Chondrocyte (in vitro differentiated cells): Measurements from ENCODE around the gene RABGAP1L. TPM values are rescaled to one million over a fixed set of nuclear protein-coding genes. Genes with fewer than 3 reads are reported as not detected.

Experiments
- DNase-seq: peaks from one replicate; pipeline ENCODE4 v3.0.0; 2021; ENCODE audit warnings: mixed read lengths, low spot score
- H3K27ac Mint-ChIP-seq: one replicate; pipeline ENCODE4 v1.8.0; 2021; ENCODE audit warnings: mild to moderate bottlenecking, moderate library complexity, mixed read lengths; ENCODE audit not compliant: unreplicated experiment
- H3K27me3 Mint-ChIP-seq: 2 replicates; pipeline ENCODE4 v1.8.0; 2021; ENCODE audit warnings: low read depth, mixed read lengths
- H3K36me3 Mint-ChIP-seq: 2 replicates; pipeline ENCODE4 v1.8.0; 2021; ENCODE audit warnings: low read depth, mixed read lengths
- H3K4me1 Mint-ChIP-seq: 2 replicates; pipeline ENCODE4 v1.8.0; 2021; ENCODE audit warnings: low read depth, mild to moderate bottlenecking, mixed read lengths
- H3K4me3 Mint-ChIP-seq: one replicate; pipeline ENCODE4 v1.8.0; 2021; ENCODE audit warnings: mild to moderate bottlenecking, moderate library complexity, mixed read lengths; ENCODE audit not compliant: unreplicated experiment
- H3K9me3 Mint-ChIP-seq: 2 replicates; pipeline ENCODE4 v1.8.0; 2021; ENCODE audit warnings: low read depth, mixed read lengths
- CTCF ChIP-seq: fragments of 200-600 bp; sonication (generic); IDR thresholded peaks from 2 replicates; pipeline ENCODE4 v1.5.0; 2021; ENCODE audit warnings: antibody characterized with exemption, mild to moderate bottlenecking, moderate library complexity
- total RNA-seq: library from RNA; stranded (reverse); gene quantifications from 3 replicates; pipeline ENCODE4 v1.2.1, GENCODE V29; 2021

RABGAP1L gene
- total RNA-seq, 1 donor from 2014 or later, result 27.1 TPM

GRCh38 chr1:174743654-174744561 is 584.6 kb downstream of the RABGAP1L start:
- no peak for DNase-seq
- TF ChIP-seq CTCF, result peak; percentile 88
- Mint-ChIP-seq H3K27me3 (no peaks in the 10 kb centered on the region), H3K9me3 (no peaks in the 10 kb centered on the region), H3K4me3 (no peak overlapping the region), H3K36me3 (no peaks in the 10 kb centered on the region), H3K27ac (no peak overlapping the region), H3K4me1 (peaks cover 2% of the 10 kb centered on the region)

GRCh38 chr1:174744886-174745285 is 585.6 kb downstream of the RABGAP1L start:
- no peaks in the 10 kb centered on the region for H3K27me3 Mint-ChIP-seq
- H3K9me3 Mint-ChIP-seq, result no peaks in the 10 kb centered on the region
- H3K27ac Mint-ChIP-seq, result no peak overlapping the region
- H3K4me1 Mint-ChIP-seq, result peaks cover 2% of the 10 kb centered on the region
- no peak for DNase-seq
- no peaks in the 10 kb centered on the region for H3K36me3 Mint-ChIP-seq
- no peak for TF ChIP-seq CTCF
- no peak overlapping the region for H3K4me3 Mint-ChIP-seq

- H3K27ac Mint-ChIP-seq, result no peak overlapping the region
- no peaks in the 10 kb centered on the region for H3K36me3 Mint-ChIP-seq
- no peak overlapping the region for H3K4me3 Mint-ChIP-seq
- H3K27me3 Mint-ChIP-seq, result no peaks in the 10 kb centered on the region
- TF ChIP-seq CTCF, result no peak
- DNase-seq, result no peak
- no peaks in the 10 kb centered on the region for H3K4me1 Mint-ChIP-seq
- H3K9me3 Mint-ChIP-seq, result no peaks in the 10 kb centered on the region
These were observed 586.9 kb downstream of the RABGAP1L start for GRCh38 chr1:174746024-174746808.

- no peaks in the 10 kb centered on the region for H3K27me3 Mint-ChIP-seq
- DNase-seq, result no peak
- TF ChIP-seq CTCF, result peak; percentile 68
- H3K4me3 Mint-ChIP-seq, result no peak overlapping the region
- H3K4me1 Mint-ChIP-seq, result no peaks in the 10 kb centered on the region
- no peaks in the 10 kb centered on the region for H3K9me3 Mint-ChIP-seq
- no peaks in the 10 kb centered on the region for H3K36me3 Mint-ChIP-seq
- no peak overlapping the region for H3K27ac Mint-ChIP-seq
These were observed 588.3 kb downstream of the RABGAP1L start for GRCh38 chr1:174747613-174748012.

- no peak for TF ChIP-seq CTCF
- H3K9me3 Mint-ChIP-seq, result no peaks in the 10 kb centered on the region
- DNase-seq, result no peak
- H3K27ac Mint-ChIP-seq, result no peak overlapping the region
- no peaks in the 10 kb centered on the region for H3K27me3 Mint-ChIP-seq
- H3K4me3 Mint-ChIP-seq, result no peak overlapping the region
- H3K36me3 Mint-ChIP-seq, result no peaks in the 10 kb centered on the region
- no peaks in the 10 kb centered on the region for H3K4me1 Mint-ChIP-seq
These were observed 589.3 kb downstream of the RABGAP1L start for GRCh38 chr1:174748586-174748985.
